Stimulated activated CD8-positive, alpha-beta memory T cell treated with anti-CD3 and anti-CD28 coated beads, Interleukin-7, amount 100 ng/mL, for 48 hours (primary cell): Measurements from ENCODE around the gene ZNF808.
"Not testable (repeated sequence)": the region's sequence is repeated elsewhere in the genome, so short reads cannot be mapped to it uniquely, and the experiment has no call there.

Source experiments
- DNase-seq, 2 donors: peaks; one replicate each; pipeline ENCODE4 v3.0.0-alpha.2; 2020; ENCODE audit warnings: low read depth in 1 of 2; ENCODE audit errors: extremely low read depth in 1 of 2

The ZNF808 gene

GRCh38 chr19:52592301-52592700, 64.8 kb downstream of the ZNF808 start:
- DNase-seq: no peak

- DNase-seq: not testable (repeated sequence)
Measured at GRCh38 chr19:52593441-52593840, 66.0 kb downstream of the ZNF808 start.

GRCh38 chr19:52599241-52599640, 71.8 kb downstream of the ZNF808 start:
- DNase-seq: no peak

GRCh38 chr19:52600639-52601024, 73.2 kb downstream of the ZNF808 start:
- no peak for DNase-seq

GRCh38 chr19:52601025-52601973, 73.8 kb downstream of the ZNF808 start:
- DNase-seq: peak; percentile 73 to 87

- not testable (repeated sequence) for DNase-seq
Measured at GRCh38 chr19:52601974-52602366, 74.5 kb downstream of the ZNF808 start.

GRCh38 chr19:52602941-52603340, 75.5 kb downstream of the ZNF808 start:
- no peak for DNase-seq

- DNase-seq: no peak
Measured at GRCh38 chr19:52603558-52604207, 76.2 kb downstream of the ZNF808 start.
